Smooth muscle cell (in vitro differentiated cells): ENCODE results near the gene CYP4A22. TPM values are rescaled to one million over a fixed set of nuclear protein-coding genes. Genes with fewer than 3 reads are reported as not detected.
"Not testable (repeated sequence)": the region's sequence is repeated elsewhere in the genome, so short reads cannot be mapped to it uniquely, and the experiment has no call there.

Experiments used
- DNase-seq: peaks from one replicate; lab custom pipeline; 2025; ENCODE audit not compliant: unreplicated experiment; lab: John Stamatoyannopoulos, UW
- H2AFZ ChIP-seq: fragments of 200-600 bp; sonication (generic); 2 replicates; pipeline ENCODE4 v1.6.0; 2016; ENCODE audit warnings: antibody characterized with exemption, low read depth, mild to moderate bottlenecking
- H3F3A ChIP-seq: fragments of 200-600 bp; sonication (generic); 2 replicates; pipeline ENCODE4 v1.6.0; 2017; ENCODE audit warnings: antibody characterized with exemption, low read depth
- H3K27ac ChIP-seq: fragments of 200-600 bp; sonication (generic); 2 replicates; pipeline ENCODE4 v1.5.1; 2016; ENCODE audit warnings: low read depth, mild to moderate bottlenecking
- H3K27me3 ChIP-seq: fragments of 200-600 bp; sonication (generic); 2 replicates; pipeline ENCODE4 v1.6.1; 2016; ENCODE audit warnings: low read depth, mild to moderate bottlenecking
- H3K36me3 ChIP-seq: fragments of 200-600 bp; sonication (generic); 2 replicates; pipeline ENCODE4 v1.5.1; 2016; ENCODE audit warnings: low read depth
- H3K4me1 ChIP-seq: fragments of 200-600 bp; sonication (generic); 2 replicates; pipeline ENCODE4 v1.5.1; 2016; ENCODE audit warnings: low read depth
- H3K4me2 ChIP-seq: fragments of 200-600 bp; sonication (generic); 2 replicates; pipeline ENCODE4 v1.6.0; 2016; ENCODE audit warnings: mild to moderate bottlenecking
- H3K4me3 ChIP-seq: fragments of 200-600 bp; sonication (generic); 2 replicates; pipeline ENCODE4 v1.5.1; 2016; ENCODE audit warnings: mild to moderate bottlenecking
- H3K79me2 ChIP-seq: fragments of 200-600 bp; sonication (generic); 2 replicates; pipeline ENCODE4 v1.6.0; 2016; ENCODE audit warnings: low read depth, mild to moderate bottlenecking
- H3K9ac ChIP-seq: fragments of 200-600 bp; sonication (generic); 2 replicates; pipeline ENCODE4 v1.6.0; 2016; ENCODE audit warnings: low read depth
- H3K9me3 ChIP-seq: fragments of 200-600 bp; sonication (generic); replicated peaks from 2 replicates; pipeline ENCODE4 v1.5.1; 2016; ENCODE audit warnings: low read depth
- H4K20me1 ChIP-seq: fragments of 200-600 bp; sonication (generic); 2 replicates; pipeline ENCODE4 v1.6.0; 2016; ENCODE audit warnings: low read depth
- WGBS: methylation state at CpG from one replicate; pipeline ENCODE4 v1.1.7; 2016; ENCODE audit warnings: low lambda C conversion rate; 5-methylcytosine and 5-hydroxymethylcytosine counted together
- polyA plus RNA-seq: library from polyadenylated mRNA; unstranded; fragments of >200 nt; fragmentation: Nextera tagmentation; extraction: Ambion mirVana; gene quantifications from 2 replicates; pipeline ENCODE4 v1.2.1, GENCODE V29; 2016
- total RNA-seq: library from RNA; depleted of rRNA; stranded (reverse); fragments of >200 nt; gene quantifications from 2 replicates; pipeline ENCODE4 v1.2.3, GENCODE V29; 2014
- TF ChIP-seq, protein P1 (sequence below): fragments of 200-600 bp; sonication (generic); IDR thresholded peaks from 2 replicates; pipeline ENCODE4 v1.5.1; 2017; ENCODE audit warnings: borderline replicate concordance, mild to moderate bottlenecking, antibody characterized with exemption; ENCODE audit not compliant: insufficient read depth, poor library complexity, severe bottlenecking

Gene CYP4A22
- total and polyA plus RNA-seq, 2 experiments from 2014 or later: not detected

DNA sequence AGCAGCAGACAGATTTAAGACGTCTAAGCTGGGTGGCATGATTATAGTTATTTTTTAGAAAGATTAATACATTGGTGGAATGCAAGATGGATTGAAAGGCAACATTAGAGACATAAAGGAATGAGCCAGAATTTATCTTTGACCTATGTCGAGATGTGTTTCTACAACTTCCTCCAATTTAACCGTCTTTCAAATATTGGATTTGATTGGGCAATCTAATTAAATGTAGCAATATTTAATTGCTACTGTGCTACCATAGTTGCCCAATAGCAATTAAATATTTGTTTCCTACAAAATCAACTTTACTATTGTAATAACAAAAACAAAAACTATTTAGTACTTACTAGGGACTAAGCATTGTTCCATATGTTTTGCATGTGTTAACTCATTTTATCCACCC lies 30.4 kb upstream of the CYP4A22 start:
- Histone ChIP-seq H3K9ac (no peak overlapping the region), H3K4me1 (no peaks in the 10 kb centered on the region), H3K4me2 (no peak overlapping the region), H2AFZ (no peak overlapping the region), H4K20me1 (no peaks in the 10 kb centered on the region), H3K4me3 (no peak overlapping the region), H3K79me2 (no peaks in the 10 kb centered on the region), H3F3A (no peaks in the 10 kb centered on the region), H3K27ac (no peak overlapping the region), H3K27me3 (no peaks in the 10 kb centered on the region), H3K36me3 (no peaks in the 10 kb centered on the region), H3K9me3 (no peaks in the 10 kb centered on the region)
- TF ChIP-seq, protein P1, sequence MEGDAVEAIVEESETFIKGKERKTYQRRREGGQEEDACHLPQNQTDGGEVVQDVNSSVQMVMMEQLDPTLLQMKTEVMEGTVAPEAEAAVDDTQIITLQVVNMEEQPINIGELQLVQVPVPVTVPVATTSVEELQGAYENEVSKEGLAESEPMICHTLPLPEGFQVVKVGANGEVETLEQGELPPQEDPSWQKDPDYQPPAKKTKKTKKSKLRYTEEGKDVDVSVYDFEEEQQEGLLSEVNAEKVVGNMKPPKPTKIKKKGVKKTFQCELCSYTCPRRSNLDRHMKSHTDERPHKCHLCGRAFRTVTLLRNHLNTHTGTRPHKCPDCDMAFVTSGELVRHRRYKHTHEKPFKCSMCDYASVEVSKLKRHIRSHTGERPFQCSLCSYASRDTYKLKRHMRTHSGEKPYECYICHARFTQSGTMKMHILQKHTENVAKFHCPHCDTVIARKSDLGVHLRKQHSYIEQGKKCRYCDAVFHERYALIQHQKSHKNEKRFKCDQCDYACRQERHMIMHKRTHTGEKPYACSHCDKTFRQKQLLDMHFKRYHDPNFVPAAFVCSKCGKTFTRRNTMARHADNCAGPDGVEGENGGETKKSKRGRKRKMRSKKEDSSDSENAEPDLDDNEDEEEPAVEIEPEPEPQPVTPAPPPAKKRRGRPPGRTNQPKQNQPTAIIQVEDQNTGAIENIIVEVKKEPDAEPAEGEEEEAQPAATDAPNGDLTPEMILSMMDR: no peak
- DNase-seq: no peak
- WGBS: 94% methylated on average over 3 of the region's 3 CpGs

DNA sequence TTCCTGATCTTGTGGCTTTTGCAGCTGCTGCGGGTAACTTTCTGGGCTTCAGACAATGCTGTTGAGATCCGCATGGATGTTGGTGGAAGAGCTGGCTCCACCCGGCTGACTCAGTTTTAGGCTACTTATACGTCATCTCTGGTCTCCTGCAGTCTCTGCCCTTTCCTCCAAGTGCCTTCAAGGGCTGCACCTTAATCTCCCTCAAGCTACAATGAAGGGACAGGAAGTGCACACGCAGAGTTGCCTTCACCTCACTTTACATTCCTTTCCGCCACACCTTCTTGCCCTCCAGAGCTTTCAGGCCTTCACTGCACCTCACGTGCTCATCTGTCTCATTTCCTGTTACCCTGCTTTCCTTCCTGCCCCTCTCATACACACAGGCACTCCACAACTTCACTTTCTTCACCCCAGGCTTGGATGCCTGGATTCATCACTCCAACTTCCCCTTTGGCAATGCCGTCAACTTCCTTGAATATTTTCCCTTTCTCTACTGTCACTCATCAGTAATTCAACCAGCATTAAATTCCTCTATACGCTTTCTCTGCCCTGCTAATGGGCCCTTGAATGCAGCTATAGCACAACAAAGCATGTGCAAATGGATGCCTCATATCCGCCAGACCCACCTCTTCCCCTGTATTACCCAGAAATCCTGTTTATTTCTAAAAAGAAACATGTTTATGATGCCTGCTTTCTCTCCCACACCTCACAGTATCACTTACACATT lies 29.2 kb upstream of the CYP4A22 start:
- H3K4me3 ChIP-seq, H3K79me2 ChIP-seq, H3K27ac ChIP-seq, H2AFZ ChIP-seq, H3K9ac ChIP-seq, H4K20me1 ChIP-seq, H3K9me3 ChIP-seq, H3K27me3 ChIP-seq, H3K4me1 ChIP-seq, H3K4me2 ChIP-seq, DNase-seq, H3F3A ChIP-seq, H3K36me3 ChIP-seq: not testable (repeated sequence)
- 43% methylated on average over 10 of the region's 10 CpGs for WGBS

DNA sequence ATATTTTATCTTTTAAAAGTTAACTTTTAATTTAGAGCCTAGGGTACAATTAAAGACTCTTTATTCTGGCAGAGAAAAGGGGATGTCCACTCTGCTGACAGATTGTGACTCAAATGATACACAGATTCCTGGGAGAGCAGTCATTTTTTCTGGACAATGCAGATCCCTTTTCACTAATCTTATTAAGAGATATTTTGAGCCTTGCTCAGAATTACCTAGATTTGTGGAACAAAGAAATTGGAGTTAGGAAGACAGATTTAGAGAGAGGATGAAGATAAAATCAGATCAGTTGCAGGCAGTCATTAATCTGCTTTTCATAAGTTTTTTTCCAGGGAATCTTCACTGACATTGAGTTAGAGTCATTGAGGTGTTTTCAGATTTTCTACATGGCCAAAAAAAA lies 27.8 kb upstream of the CYP4A22 start:
- not testable (repeated sequence) for H3K4me2 ChIP-seq, H3K27ac ChIP-seq

GRCh38 chr1:47113178-47113577 lies 24.1 kb upstream of the CYP4A22 start:
- Histone ChIP-seq H3K79me2 (no peaks in the 10 kb centered on the region), H3K4me3 (no peak overlapping the region), H3K9me3 (no peaks in the 10 kb centered on the region), H3K27me3 (no peaks in the 10 kb centered on the region), H3K9ac (no peak overlapping the region), H3K27ac (no peak overlapping the region), H3K4me1 (no peaks in the 10 kb centered on the region), H2AFZ (no peak overlapping the region), H3K4me2 (no peak overlapping the region), H4K20me1 (no peaks in the 10 kb centered on the region), H3F3A (no peaks in the 10 kb centered on the region), H3K36me3 (no peaks in the 10 kb centered on the region)
- DNase-seq: no peak
- 83% methylated on average over 4 of the region's 4 CpGs for WGBS
- TF ChIP-seq, protein P1: no peak

More for the DNA sequence above, 27.8 kb upstream of the CYP4A22 start:
- not testable (repeated sequence) for H3K9me3 ChIP-seq, H3F3A ChIP-seq, H3K4me1 ChIP-seq, H3K4me3 ChIP-seq, H3K36me3 ChIP-seq, H3K79me2 ChIP-seq, H2AFZ ChIP-seq, DNase-seq, H4K20me1 ChIP-seq, H3K9ac ChIP-seq, H3K27me3 ChIP-seq

GRCh38 chr1:47121039-47121438 lies 16.2 kb upstream of the CYP4A22 start:
- not testable (repeated sequence) for H3K9ac ChIP-seq, H3K27ac ChIP-seq

DNA sequence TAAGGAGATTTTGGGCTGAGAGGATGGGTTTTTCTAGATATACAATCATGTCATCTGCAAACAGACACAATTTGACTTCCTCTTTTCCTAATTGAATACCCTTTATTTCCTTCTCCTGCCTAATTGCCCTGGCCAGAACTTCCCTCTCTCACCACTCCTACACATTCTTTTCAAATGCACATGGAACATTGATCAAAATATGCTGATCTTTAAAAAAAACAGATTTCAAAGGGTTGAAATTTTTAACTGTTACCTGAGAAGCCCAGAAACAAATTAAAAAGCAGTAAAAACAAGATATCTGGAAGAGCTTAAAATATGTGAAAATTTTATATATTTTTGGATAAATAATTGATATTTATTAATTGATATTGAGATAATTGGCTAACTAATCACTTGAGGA lies 12.4 kb upstream of the CYP4A22 start:
- H3K4me2 ChIP-seq, H3K27ac ChIP-seq, H3K27me3 ChIP-seq, H3K9me3 ChIP-seq, H2AFZ ChIP-seq, H3K9ac ChIP-seq, H3K79me2 ChIP-seq, DNase-seq, H3K36me3 ChIP-seq, H3K4me3 ChIP-seq, H3F3A ChIP-seq, H3K4me1 ChIP-seq, H4K20me1 ChIP-seq: not testable (repeated sequence)

More at GRCh38 chr1:47121039-47121438, 16.2 kb upstream of the CYP4A22 start:
- H3K4me2 ChIP-seq, H3K4me3 ChIP-seq, H2AFZ ChIP-seq, H3F3A ChIP-seq, DNase-seq, H3K27me3 ChIP-seq, H4K20me1 ChIP-seq, H3K79me2 ChIP-seq, H3K9me3 ChIP-seq, H3K4me1 ChIP-seq, H3K36me3 ChIP-seq: not testable (repeated sequence)
- WGBS: 86% methylated on average over 1 of the region's 1 CpG

GRCh38 chr1:47126997-47127396 lies 10.2 kb upstream of the CYP4A22 start:
- not testable (repeated sequence) for H3K79me2 ChIP-seq, H3F3A ChIP-seq, H3K4me3 ChIP-seq, H3K4me2 ChIP-seq, H2AFZ ChIP-seq, H3K9me3 ChIP-seq, H3K27ac ChIP-seq, H3K4me1 ChIP-seq, H4K20me1 ChIP-seq, H3K9ac ChIP-seq, H3K36me3 ChIP-seq, DNase-seq, H3K27me3 ChIP-seq
- whole genome bisulfite sequencing: 100% methylated on average over 2 of the region's 2 CpGs
